Caco-2 (cell line): Measurements from ENCODE around the gene PKN1. TPM values are rescaled to one million over a fixed set of nuclear protein-coding genes. Genes with fewer than 3 reads are reported as not detected.
A peak's percentile ranks its signal among the peaks of the same experiment; 100 is the strongest.

ENCODE experiments used
- BruUV-seq: library from RNA; stranded (reverse); fragments of 400-500 nt; replicated peaks from 2 replicates; lab custom pipeline; 2021; lab: Mats Ljungman, UMichigan
- CTCF ChIA-PET: fragments of 300-600 bp; sonication (Branson Sonifier 250); formaldehyde crosslinking; loops from one replicate; lab custom pipeline; 2022; ENCODE audit warnings: antibody characterized with exemption; lab: Charles Lee
- POLR2A ChIA-PET: fragments of 300-600 bp; sonication (Branson Sonifier 250); formaldehyde crosslinking; loops from one replicate; lab custom pipeline; 2022; ENCODE audit warnings: antibody characterized with exemption; lab: Charles Lee
- DNase-seq, 2 experiments: peaks; one replicate each; pipeline versions ENCODE4 v3.0.0 to v3.0.0-alpha.2; 2020 to 2022
- H3K27me3 ChIP-seq: replicated peaks from 2 replicates; pipeline ENCODE4 v1.6.0; 2011; ENCODE audit warnings: low read length; ENCODE audit not compliant: control insufficient read depth, insufficient read depth
- H3K36me3 ChIP-seq: 2 replicates; pipeline ENCODE4 v1.5.1; 2011; ENCODE audit warnings: low read length; ENCODE audit not compliant: control insufficient read depth, insufficient read depth
- H3K4me1 ChIP-seq: fragments of 250-450 bp; sonication (Bioruptor Pico); 2 replicates; pipeline ENCODE4 v1.5.1; 2020; ENCODE audit warnings: mild to moderate bottlenecking
- H3K4me3 ChIP-seq: 2 replicates; pipeline ENCODE4 v1.5.1; 2011; ENCODE audit warnings: low read depth, mild to moderate bottlenecking, control low read depth, low read length
- H3K9me3 ChIP-seq: fragments of 250-450 bp; sonication (Bioruptor Pico); 2 replicates; pipeline ENCODE4 v1.5.1; 2020; ENCODE audit warnings: mild to moderate bottlenecking, moderate library complexity
- H3K27ac Mint-ChIP-seq: one replicate; pipeline ENCODE4 v1.8.0; 2022; ENCODE audit warnings: mixed read lengths; ENCODE audit not compliant: unreplicated experiment
- H3K27me3 Mint-ChIP-seq: one replicate; pipeline ENCODE4 v1.8.0; 2022; ENCODE audit warnings: mixed read lengths; ENCODE audit not compliant: insufficient read depth, unreplicated experiment
- H3K36me3 Mint-ChIP-seq: one replicate; pipeline ENCODE4 v1.8.0; 2022; ENCODE audit warnings: mild to moderate bottlenecking, mixed read lengths; ENCODE audit not compliant: insufficient read depth, unreplicated experiment
- H3K4me1 Mint-ChIP-seq: one replicate; pipeline ENCODE4 v1.8.0; 2022; ENCODE audit warnings: low read depth, mixed read lengths; ENCODE audit not compliant: unreplicated experiment
- H3K4me3 Mint-ChIP-seq: one replicate; pipeline ENCODE4 v1.8.0; 2022; ENCODE audit warnings: mild to moderate bottlenecking, moderate library complexity, mixed read lengths; ENCODE audit not compliant: unreplicated experiment
- H3K9me3 Mint-ChIP-seq: one replicate; pipeline ENCODE4 v1.8.0; 2022; ENCODE audit warnings: mixed read lengths; ENCODE audit not compliant: unreplicated experiment
- intact Hi-C: fragments of 100-400 bp; cut with micrococcal nuclease; formaldehyde crosslinking; loops from one replicate; pipeline ENCODE4 v1.10.0; 2022; ENCODE audit not compliant: unreplicated experiment
- total RNA-seq: library from RNA; stranded (reverse); gene quantifications from 2 replicates; pipeline ENCODE4 v1.2.3, GENCODE V29; 2022
- TF ChIP-seq, protein P1 (sequence below), 2 experiments: fragments of 200-600 bp in 1 of 2; IDR thresholded peaks; 1 replicate in 1 of 2; 2 replicates in 1 of 2; pipeline versions ENCODE4 v1.5.1 to v1.8.0; 2011 to 2022; ENCODE audit warnings: antibody characterized with exemption in 1 of 2, control low read depth in 1 of 2, inconsistent platforms in 1 of 2, low read depth in 1 of 2, low read length in 1 of 2, mild to moderate bottlenecking in 1 of 2, moderate library complexity in 1 of 2; ENCODE audit not compliant: insufficient read depth in 1 of 2, severe bottlenecking in 1 of 2, unreplicated experiment in 1 of 2

The PKN1 gene
- total RNA-seq, 1 experiment from 2014 or later = 102 TPM

DNA sequence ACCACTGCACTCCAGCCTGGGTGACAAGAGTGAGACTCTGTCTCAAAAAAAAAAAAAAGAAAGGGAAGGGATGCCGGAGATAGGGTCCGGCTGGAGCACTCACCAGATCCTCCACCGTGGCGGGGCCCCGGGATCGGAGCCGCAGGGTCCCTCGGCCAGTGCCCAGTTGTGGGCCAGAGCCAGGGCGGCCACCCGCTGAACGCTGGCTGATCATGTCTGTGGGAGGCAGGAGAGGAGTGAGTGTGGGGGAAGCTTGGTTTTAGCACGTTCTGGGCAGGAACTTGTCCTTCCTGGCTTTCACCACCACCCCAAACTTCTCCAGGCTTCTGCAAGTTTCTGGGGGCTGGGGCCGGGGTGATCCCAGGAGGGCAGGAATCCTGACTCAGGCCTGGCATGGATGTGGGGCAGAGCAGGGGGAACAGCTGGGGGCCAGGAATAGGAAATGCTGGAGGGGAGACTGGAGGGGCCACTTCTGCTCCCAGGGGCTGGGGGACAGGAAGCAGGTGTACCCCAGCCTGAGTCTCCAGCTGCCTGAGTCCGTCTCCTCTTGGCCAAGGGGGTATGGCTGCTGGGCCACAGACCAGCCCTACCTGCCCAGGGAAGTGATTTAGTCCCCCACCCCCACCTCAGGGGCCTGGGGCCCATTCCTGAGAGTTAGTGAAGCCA is 46.3 kb downstream of the PKN1 start:
- Mint-ChIP-seq H3K9me3 (no peaks in the 10 kb centered on the region), H3K36me3 (peaks cover 49% of the 10 kb centered on the region), H3K4me1 (peaks cover 15% of the 10 kb centered on the region), H3K27me3 (no peaks in the 10 kb centered on the region), H3K27ac (no peak overlapping the region), H3K4me3 (no peak overlapping the region)
- ChIA-PET POLR2A (no interaction called here), CTCF (interaction anchor here (1.8 kb wide), 1 partner anchor 343 kb away, joined by 4 read pairs; the partner anchor contains the start of gene ASF1B)
- intact Hi-C loops = loop anchor here (10.0 kb wide), 1 partner anchor 115 kb away; no protein-coding TSS in a partner anchor
- no peak for DNase-seq
- no peaks in the 10 kb centered on the region; the same call in 1 of the 2 replicates for H3K36me3 ChIP-seq
- H3K27me3 ChIP-seq = no peaks in the 10 kb centered on the region
- H3K4me1 ChIP-seq = no peaks in the 10 kb centered on the region
- TF ChIP-seq, protein P1, sequence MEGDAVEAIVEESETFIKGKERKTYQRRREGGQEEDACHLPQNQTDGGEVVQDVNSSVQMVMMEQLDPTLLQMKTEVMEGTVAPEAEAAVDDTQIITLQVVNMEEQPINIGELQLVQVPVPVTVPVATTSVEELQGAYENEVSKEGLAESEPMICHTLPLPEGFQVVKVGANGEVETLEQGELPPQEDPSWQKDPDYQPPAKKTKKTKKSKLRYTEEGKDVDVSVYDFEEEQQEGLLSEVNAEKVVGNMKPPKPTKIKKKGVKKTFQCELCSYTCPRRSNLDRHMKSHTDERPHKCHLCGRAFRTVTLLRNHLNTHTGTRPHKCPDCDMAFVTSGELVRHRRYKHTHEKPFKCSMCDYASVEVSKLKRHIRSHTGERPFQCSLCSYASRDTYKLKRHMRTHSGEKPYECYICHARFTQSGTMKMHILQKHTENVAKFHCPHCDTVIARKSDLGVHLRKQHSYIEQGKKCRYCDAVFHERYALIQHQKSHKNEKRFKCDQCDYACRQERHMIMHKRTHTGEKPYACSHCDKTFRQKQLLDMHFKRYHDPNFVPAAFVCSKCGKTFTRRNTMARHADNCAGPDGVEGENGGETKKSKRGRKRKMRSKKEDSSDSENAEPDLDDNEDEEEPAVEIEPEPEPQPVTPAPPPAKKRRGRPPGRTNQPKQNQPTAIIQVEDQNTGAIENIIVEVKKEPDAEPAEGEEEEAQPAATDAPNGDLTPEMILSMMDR (IDR thresholded peaks at IDR 0.05; ENCODE audit: insufficient read depth in 1 of 2, low read depth in 1 of 2, low read length in 1 of 2, severe bottlenecking in 1 of 2, unreplicated experiment in 1 of 2) = no peak
- no peak overlapping the region for H3K4me3 ChIP-seq
- BruUV-seq = no TSS peak
- H3K9me3 ChIP-seq = no peaks in the 10 kb centered on the region

DNA sequence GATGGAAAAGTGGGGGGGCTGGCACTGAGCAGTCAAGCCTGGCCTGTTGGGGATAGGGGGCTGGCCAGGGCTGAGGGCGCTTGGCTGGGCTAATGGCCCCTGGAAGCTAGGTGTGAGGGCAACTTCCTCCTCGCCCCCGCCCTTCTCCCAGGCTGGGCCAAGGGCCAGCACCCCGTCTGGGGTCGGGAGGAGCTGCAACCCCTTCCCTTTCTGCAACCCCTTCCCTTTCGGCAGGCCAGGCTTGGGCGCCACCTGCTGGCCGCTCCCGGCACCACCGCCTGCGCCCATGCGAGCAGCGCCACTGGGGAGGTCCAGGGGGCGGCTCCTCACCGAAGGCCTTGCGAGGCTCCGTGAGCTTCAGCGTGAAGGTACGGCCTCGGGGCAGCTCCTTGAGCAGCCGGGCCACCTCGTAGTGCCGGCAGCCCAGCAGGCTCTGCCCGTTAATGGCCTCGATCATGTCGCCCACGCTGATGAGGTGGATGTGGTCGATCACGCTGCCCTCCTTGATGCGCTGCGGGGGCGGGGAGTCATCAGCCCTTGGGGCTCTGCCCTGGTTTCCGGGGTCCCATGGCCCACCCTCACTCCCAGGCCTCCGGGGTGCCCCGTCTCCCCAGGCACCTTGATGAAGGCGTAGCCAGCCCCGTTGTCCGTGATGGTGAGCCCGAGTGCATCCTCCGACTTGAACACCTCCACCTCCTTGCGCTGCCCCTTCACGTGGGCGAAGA is 47.0 kb downstream of the PKN1 start:
- H3K4me3 Mint-ChIP-seq = no peak overlapping the region
- BruUV-seq = no TSS peak
- Histone ChIP-seq H3K9me3 (no peaks in the 10 kb centered on the region), H3K36me3 (no peaks in the 10 kb centered on the region; the same call in 1 of the 2 replicates), H3K4me3 (no peak overlapping the region), H3K27me3 (no peaks in the 10 kb centered on the region), H3K4me1 (no peaks in the 10 kb centered on the region)
- H3K27ac Mint-ChIP-seq = no peak overlapping the region
- no peaks in the 10 kb centered on the region for H3K9me3 Mint-ChIP-seq
- peak in 1 of 2 experiments; percentile 74 for DNase-seq
- H3K27me3 Mint-ChIP-seq = no peaks in the 10 kb centered on the region
- peaks cover 42% of the 10 kb centered on the region for H3K36me3 Mint-ChIP-seq
- ChIA-PET CTCF (interaction anchor here (1.4 to 1.8 kb wide), 2 partner anchors 8 to 344 kb away, joined by 4 read pairs; partner anchors contain the start of gene ASF1B), POLR2A (interaction anchor here (0.8 kb wide), 1 partner anchor 60 kb away, joined by 3 read pairs; no protein-coding TSS in a partner anchor)
- H3K4me1 Mint-ChIP-seq = peaks cover 11% of the 10 kb centered on the region
- TF ChIP-seq, protein P1 (IDR thresholded peaks at IDR 0.05; ENCODE audit: insufficient read depth in 1 of 2, low read depth in 1 of 2, low read length in 1 of 2, severe bottlenecking in 1 of 2, unreplicated experiment in 1 of 2) = peak; percentile 59 to 82
- intact Hi-C loops = loop anchor here (10.0 kb wide), 1 partner anchor 115 kb away; no protein-coding TSS in a partner anchor

DNA sequence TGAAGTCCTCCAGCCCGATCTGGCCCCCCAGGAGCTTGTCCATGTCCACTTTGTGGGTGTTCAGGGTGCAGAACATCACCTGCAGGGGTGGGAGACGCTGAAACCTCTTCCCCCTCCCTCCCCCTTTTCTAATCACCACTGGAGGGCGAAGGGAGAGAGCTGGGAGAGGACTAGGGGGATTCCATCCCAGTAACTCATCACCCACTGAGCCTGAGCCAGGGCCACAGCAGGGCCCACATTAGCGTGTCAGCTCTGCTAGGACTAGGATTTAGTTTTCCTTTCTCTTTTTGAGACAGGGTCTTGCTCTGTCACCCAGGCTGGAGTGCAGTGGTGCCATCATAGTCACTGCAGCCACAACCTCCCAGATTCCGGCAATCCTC is 47.6 kb downstream of the PKN1 start:
- H3K4me3 Mint-ChIP-seq = no peak overlapping the region
- Histone ChIP-seq H3K27me3 (no peaks in the 10 kb centered on the region), H3K4me3 (no peak overlapping the region), H3K4me1 (no peaks in the 10 kb centered on the region), H3K36me3 (no peaks in the 10 kb centered on the region; the same call in 1 of the 2 replicates), H3K9me3 (no peaks in the 10 kb centered on the region)
- BruUV-seq = no TSS peak
- intact Hi-C loops = no loop called here
- H3K36me3 Mint-ChIP-seq = peaks cover 44% of the 10 kb centered on the region
- no peak overlapping the region for H3K27ac Mint-ChIP-seq
- peaks cover 11% of the 10 kb centered on the region for H3K4me1 Mint-ChIP-seq
- DNase-seq = no peak
- TF ChIP-seq, protein P1 (IDR thresholded peaks at IDR 0.05; ENCODE audit: insufficient read depth in 1 of 2, low read depth in 1 of 2, low read length in 1 of 2, severe bottlenecking in 1 of 2, unreplicated experiment in 1 of 2) = no peak
- POLR2A ChIA-PET = interaction anchor here (0.8 kb wide), 1 partner anchor 61 kb away, joined by 3 read pairs; no protein-coding TSS in a partner anchor
- no peaks in the 10 kb centered on the region for H3K9me3 Mint-ChIP-seq
- CTCF ChIA-PET = interaction anchor here (1.4 kb wide), 1 partner anchor 8 kb away, joined by 4 read pairs; no protein-coding TSS in a partner anchor
- H3K27me3 Mint-ChIP-seq = no peaks in the 10 kb centered on the region
